B cell (primary cell): Measurements from ENCODE around the gene SLC25A29. TPM values are rescaled to one million over a fixed set of nuclear protein-coding genes. Genes with fewer than 3 reads are reported as not detected.

ENCODE experiments used
- ATAC-seq: fragments of 200-7000 bp; cut with Tn5 transposase; one replicate; pipeline ENCODE4 v1.10.0; 2021; ENCODE audit warnings: low read depth, mild to moderate bottlenecking, moderate number of reproducible peaks, moderate library complexity
- CTCF ChIA-PET: fragments of 350-600 bp; sonication (Branson Sonifier 250); formaldehyde crosslinking; loops from one replicate; lab custom pipeline; 2021; ENCODE audit warnings: antibody characterized with exemption, inconsistent platforms; lab: Charles Lee
- POLR2A ChIA-PET: fragments of 350-600 bp; sonication (Branson Sonifier 250); formaldehyde crosslinking; loops from one replicate; lab custom pipeline; 2021; ENCODE audit warnings: antibody characterized with exemption; lab: Charles Lee
- DNase-seq: peaks from one replicate; pipeline ENCODE4 v3.0.0; 2013
- H2AFZ ChIP-seq: 2 replicates; pipeline ENCODE4 v1.6.1; 2012; ENCODE audit warnings: mild to moderate bottlenecking, low read depth, low read length; ENCODE audit not compliant: insufficient read depth, poor library complexity, severe bottlenecking
- H3K27ac ChIP-seq, 2 donors: 1 replicate in 1 of 2; 2 replicates in 1 of 2; pipeline ENCODE4 v1.5.1; 2012 to 2013; ENCODE audit warnings: low read length in 2 of 2, mild to moderate bottlenecking in 2 of 2, moderate library complexity in 1 of 2
- H3K27me3 ChIP-seq, 4 experiments: fragments of 200-600 bp in 1 of 4; sonication (generic) in 1 of 4; replicated peaks in 1 of 4; 1 replicate in 2 of 4; 2 replicates in 2 of 4; pipeline versions ENCODE4 v1.6.1 to v1.7.0; 2013 to 2016; ENCODE audit warnings: low read length in 3 of 4, mild to moderate bottlenecking in 2 of 4, mixed read lengths in 1 of 4, moderate library complexity in 1 of 4; ENCODE audit not compliant: insufficient read depth in 4 of 4, control insufficient read depth in 3 of 4; ENCODE audit errors: control extremely low read depth in 1 of 4
- H3K36me3 ChIP-seq, 2 experiments: replicated peaks in 1 of 2; 1 replicate in 1 of 2; 2 replicates in 1 of 2; pipeline versions ENCODE4 v1.6.1 to v1.7.1; 2013; ENCODE audit warnings: low read length in 1 of 2; ENCODE audit not compliant: insufficient read depth in 2 of 2, control insufficient read depth in 1 of 2; ENCODE audit errors: control extremely low read depth in 1 of 2, extremely low read depth in 1 of 2
- H3K4me1 ChIP-seq, 2 donors: fragments of 200-600 bp in 1 of 2; sonication (generic) in 1 of 2; 1 replicate in 1 of 2; 2 replicates in 1 of 2; pipeline versions ENCODE4 v1.5.1 to v1.6.1; 2013 to 2017; ENCODE audit warnings: low read length in 2 of 2; ENCODE audit not compliant: control insufficient read depth in 2 of 2, insufficient read depth in 2 of 2
- H3K4me2 ChIP-seq: replicated peaks from 2 replicates; pipeline ENCODE3; 2012; ENCODE audit warnings: mild to moderate bottlenecking, low read depth, low read length; ENCODE audit not compliant: poor library complexity, severe bottlenecking
- H3K4me3 ChIP-seq, 5 experiments: fragments of 200-600 bp in 1 of 5; sonication (generic) in 1 of 5; 1 replicate in 3 of 5; 2 replicates in 2 of 5; pipeline versions ENCODE4 v1.5.1 to v1.7.0; 2011 to 2016; ENCODE audit warnings: low read length in 4 of 5, mild to moderate bottlenecking in 4 of 5, low read depth in 2 of 5, control low read depth in 1 of 5, moderate library complexity in 1 of 5; ENCODE audit not compliant: insufficient read depth in 1 of 5; ENCODE audit errors: control extremely low read depth in 1 of 5, extremely low read depth in 1 of 5
- H3K79me2 ChIP-seq: fragments of 200-600 bp; sonication (generic); one replicate; pipeline ENCODE4 v1.6.0; 2016; ENCODE audit warnings: low read length; ENCODE audit not compliant: control insufficient read depth, insufficient read depth
- H3K9ac ChIP-seq: fragments of 200-600 bp; sonication (generic); 2 replicates; pipeline ENCODE4 v1.6.1; 2017; ENCODE audit warnings: mild to moderate bottlenecking, low read length, moderate library complexity
- H3K9me3 ChIP-seq, 3 donors: one replicate each; pipeline versions ENCODE4 v1.6.1 to v1.7.1; 2013; ENCODE audit warnings: low read length in 2 of 3; ENCODE audit not compliant: control insufficient read depth in 2 of 3, insufficient read depth in 1 of 3; ENCODE audit errors: control extremely low read depth in 1 of 3
- H4K20me1 ChIP-seq: 2 replicates; pipeline ENCODE4 v1.6.0; 2012; ENCODE audit warnings: mild to moderate bottlenecking, low read length; ENCODE audit not compliant: insufficient read depth, control insufficient read depth, poor library complexity, severe bottlenecking
- H3K27ac Mint-ChIP-seq: one replicate; pipeline ENCODE4 v1.8.0; 2021; ENCODE audit warnings: mixed read lengths
- H3K27me3 Mint-ChIP-seq: one replicate; pipeline ENCODE4 v1.8.0; 2021; ENCODE audit warnings: mixed read lengths
- H3K4me1 Mint-ChIP-seq: one replicate; pipeline ENCODE4 v1.8.0; 2021; ENCODE audit warnings: mixed read lengths
- H3K4me3 Mint-ChIP-seq: one replicate; pipeline ENCODE4 v1.8.0; 2021; ENCODE audit warnings: mixed read lengths
- H3K9me3 Mint-ChIP-seq: one replicate; pipeline ENCODE4 v1.8.0; 2022; ENCODE audit warnings: mixed read lengths; ENCODE audit not compliant: insufficient read depth
- EZH2 ChIP-seq: IDR thresholded peaks from 2 replicates; pipeline ENCODE4 v1.6.1; 2012; ENCODE audit warnings: borderline replicate concordance, low read depth, mild to moderate bottlenecking, moderate library complexity, low read length; ENCODE audit not compliant: insufficient read depth, poor library complexity, severe bottlenecking
- WGBS: methylation state at CpG from one replicate; pipeline ENCODE4 v1.1.5; 2013; ENCODE audit warnings: missing lambda C conversion rate; ENCODE audit not compliant: insufficient coverage; 5-methylcytosine and 5-hydroxymethylcytosine counted together
- intact Hi-C: fragments of 100-400 bp; cut with micrococcal nuclease; formaldehyde crosslinking; loops from one replicate; pipeline ENCODE4 v1.10.0; 2022
- polyA plus RNA-seq: library from polyadenylated mRNA; depleted of rRNA; stranded (reverse); fragments of >200 nt; gene quantifications from 2 replicates; pipeline ENCODE4 v1.2.3, GENCODE V29; 2012
- total RNA-seq, 2 donors: library from RNA; stranded (reverse); fragments of 120-200 nt in 1 of 2; gene quantifications; 1 replicate in 1 of 2; 2 replicates in 1 of 2; pipeline versions ENCODE4 v1.2.3 to v1.2.4, GENCODE V29; 2013 to 2022
- TF ChIP-seq, protein P1 (sequence below): fragments of 200-600 bp; IDR thresholded peaks from one replicate; pipeline ENCODE4 v1.8.0; 2022; ENCODE audit warnings: antibody characterized with exemption, mild to moderate bottlenecking

SLC25A29 gene
- total and polyA plus RNA-seq, 2 donors (not counting 1 experiment from before 2014, with no cell fraction given) = 15.1 to 99.9 TPM

DNA sequence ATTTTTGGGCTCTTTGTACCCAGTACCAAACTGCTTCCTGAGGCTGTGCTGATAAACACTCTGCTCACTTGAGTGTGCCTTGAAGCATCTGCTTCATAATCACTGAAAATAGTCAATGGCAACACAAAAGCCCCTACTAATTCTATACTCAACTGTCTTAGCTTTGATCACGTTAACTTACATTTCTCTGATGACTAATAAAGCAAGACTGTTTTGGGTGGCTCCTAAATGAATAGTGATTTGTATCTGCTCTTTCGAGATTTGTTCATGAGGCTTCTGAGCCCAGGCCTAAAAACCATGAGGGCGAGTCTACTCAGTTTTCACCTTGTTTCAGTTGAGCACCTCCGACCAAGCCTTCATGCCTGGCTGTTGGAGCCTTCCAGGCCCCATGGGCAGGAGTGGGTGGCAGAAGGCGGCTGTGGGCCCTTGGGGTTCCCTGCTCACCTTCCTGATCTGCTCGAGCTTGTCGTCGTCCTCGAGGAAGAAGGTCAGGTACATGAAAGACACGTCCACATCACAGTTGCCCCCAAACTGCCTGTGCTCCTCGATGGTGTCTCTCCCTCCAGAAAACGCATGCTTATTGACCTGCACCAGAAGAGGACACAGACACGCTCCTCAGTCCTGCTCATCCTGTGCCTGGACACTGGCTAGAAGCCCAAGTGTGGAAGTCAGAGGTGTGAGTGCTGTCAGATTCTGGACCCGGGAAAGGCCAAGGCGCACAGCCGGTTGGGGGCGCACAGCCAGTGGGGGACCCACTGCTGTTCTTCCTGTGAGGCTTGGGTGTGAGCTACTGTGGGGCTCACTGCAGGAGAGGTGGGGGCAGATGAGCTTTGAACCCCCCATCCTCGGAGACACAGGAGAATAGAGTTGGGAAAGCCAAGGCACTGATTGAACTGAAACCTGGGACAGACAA lies 30.6 kb upstream of the SLC25A29 start:
- H3K9me3 ChIP-seq = peaks cover 0 to 3% (median 0%) of the 10 kb centered on the region in 3 donors
- Mint-ChIP-seq H3K9me3 (no peaks in the 10 kb centered on the region), H3K27ac (no peak overlapping the region), H3K4me3 (no peak overlapping the region), H3K4me1 (peaks cover 22% of the 10 kb centered on the region), H3K27me3 (no peaks in the 10 kb centered on the region)
- H4K20me1 ChIP-seq = no peaks in the 10 kb centered on the region
- no peak overlapping the region for H3K9ac ChIP-seq
- H3K79me2 ChIP-seq = no peaks in the 10 kb centered on the region
- ChIA-PET CTCF (interaction anchor here (1.2 kb wide), 1 partner anchor 14 kb away, joined by 3 read pairs; no protein-coding TSS in a partner anchor), POLR2A (no interaction called here)
- H3K4me3 ChIP-seq = no peak overlapping the region
- H3K27ac ChIP-seq = no peak overlapping the region
- H3K36me3 ChIP-seq = peaks cover 0 to 7% of the 10 kb centered on the region in 2 experiments
- DNase-seq (no peak), ATAC-seq (no peak)
- TF ChIP-seq EZH2 = no peak
- TF ChIP-seq, protein P1, sequence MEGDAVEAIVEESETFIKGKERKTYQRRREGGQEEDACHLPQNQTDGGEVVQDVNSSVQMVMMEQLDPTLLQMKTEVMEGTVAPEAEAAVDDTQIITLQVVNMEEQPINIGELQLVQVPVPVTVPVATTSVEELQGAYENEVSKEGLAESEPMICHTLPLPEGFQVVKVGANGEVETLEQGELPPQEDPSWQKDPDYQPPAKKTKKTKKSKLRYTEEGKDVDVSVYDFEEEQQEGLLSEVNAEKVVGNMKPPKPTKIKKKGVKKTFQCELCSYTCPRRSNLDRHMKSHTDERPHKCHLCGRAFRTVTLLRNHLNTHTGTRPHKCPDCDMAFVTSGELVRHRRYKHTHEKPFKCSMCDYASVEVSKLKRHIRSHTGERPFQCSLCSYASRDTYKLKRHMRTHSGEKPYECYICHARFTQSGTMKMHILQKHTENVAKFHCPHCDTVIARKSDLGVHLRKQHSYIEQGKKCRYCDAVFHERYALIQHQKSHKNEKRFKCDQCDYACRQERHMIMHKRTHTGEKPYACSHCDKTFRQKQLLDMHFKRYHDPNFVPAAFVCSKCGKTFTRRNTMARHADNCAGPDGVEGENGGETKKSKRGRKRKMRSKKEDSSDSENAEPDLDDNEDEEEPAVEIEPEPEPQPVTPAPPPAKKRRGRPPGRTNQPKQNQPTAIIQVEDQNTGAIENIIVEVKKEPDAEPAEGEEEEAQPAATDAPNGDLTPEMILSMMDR = no peak
- no peaks in the 10 kb centered on the region for H3K27me3 ChIP-seq
- 87% methylated on average over 17 of the region's 18 CpGs for WGBS
- intact Hi-C loops = no loop called here
- no peak overlapping the region for H2AFZ ChIP-seq
- peaks cover 11 to 32% of the 10 kb centered on the region in 2 donors for H3K4me1 ChIP-seq
- no peak overlapping the region for H3K4me2 ChIP-seq

DNA sequence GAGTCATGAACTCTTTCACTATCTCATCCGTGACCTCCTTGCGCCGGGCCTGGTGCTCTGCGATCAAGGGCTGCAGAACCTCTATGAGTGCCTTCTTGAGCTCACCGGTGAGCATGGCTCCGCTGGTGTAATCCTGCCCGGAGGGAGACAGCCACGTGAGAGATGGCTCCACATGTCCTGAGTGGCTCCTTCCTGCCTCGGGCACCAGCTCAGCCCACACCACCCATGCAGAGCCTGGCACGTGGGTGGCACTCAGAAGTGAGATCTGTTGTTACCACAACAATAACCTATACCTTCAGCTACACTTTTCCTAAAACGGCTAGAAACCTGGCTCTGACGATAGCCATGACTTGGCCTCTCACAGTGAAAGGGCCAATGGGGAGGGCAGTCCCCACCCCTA lies 28.7 kb upstream of the SLC25A29 start:
- no peak overlapping the region for H3K4me3 Mint-ChIP-seq
- H3K9me3 Mint-ChIP-seq = no peaks in the 10 kb centered on the region
- H3K9ac ChIP-seq = no peak overlapping the region
- H3K9me3 ChIP-seq = peaks cover 0 to 3% (median 0%) of the 10 kb centered on the region in 3 donors
- H3K4me1 Mint-ChIP-seq = peaks cover 5% of the 10 kb centered on the region
- 98% methylated on average over 12 of the region's 12 CpGs for WGBS
- H3K4me3 ChIP-seq = no peak overlapping the region
- H4K20me1 ChIP-seq = no peaks in the 10 kb centered on the region
- no peak overlapping the region for H3K27ac Mint-ChIP-seq
- H3K27ac ChIP-seq = no peak overlapping the region
- no peaks in the 10 kb centered on the region for H3K27me3 Mint-ChIP-seq
- intact Hi-C loops = no loop called here
- TF ChIP-seq, protein P1 = no peak
- TF ChIP-seq EZH2 = no peak
- DNase-seq (no peak), ATAC-seq (no peak)
- no peak overlapping the region for H3K4me2 ChIP-seq
- H3K4me1 ChIP-seq = peaks cover 0 to 16% of the 10 kb centered on the region in 2 donors
- H3K27me3 ChIP-seq = no peaks in the 10 kb centered on the region
- H3K79me2 ChIP-seq = no peaks in the 10 kb centered on the region
- CTCF ChIA-PET = no interaction called here
- H2AFZ ChIP-seq = no peak overlapping the region
- peaks cover 0 to 7% of the 10 kb centered on the region in 2 experiments for H3K36me3 ChIP-seq
- POLR2A ChIA-PET = no interaction called here
